GM12892 (cell line): ENCODE results near the gene DAO.

Experiments used
- POLR2A ChIP-seq: IDR thresholded peaks from 2 replicates; pipeline ENCODE4 v1.6.1; 2011; ENCODE audit warnings: low read depth, low read length, control low read depth
- POLR2AphosphoS5 ChIP-seq: IDR thresholded peaks from 2 replicates; pipeline ENCODE4 v1.6.1; 2011; ENCODE audit warnings: low read depth, low read length, control low read depth
- TAF1 ChIP-seq: IDR thresholded peaks from 2 replicates; pipeline ENCODE4 v1.6.1; 2011; ENCODE audit warnings: low read depth, mild to moderate bottlenecking, control low read depth, low read length, borderline replicate concordance

DNA sequence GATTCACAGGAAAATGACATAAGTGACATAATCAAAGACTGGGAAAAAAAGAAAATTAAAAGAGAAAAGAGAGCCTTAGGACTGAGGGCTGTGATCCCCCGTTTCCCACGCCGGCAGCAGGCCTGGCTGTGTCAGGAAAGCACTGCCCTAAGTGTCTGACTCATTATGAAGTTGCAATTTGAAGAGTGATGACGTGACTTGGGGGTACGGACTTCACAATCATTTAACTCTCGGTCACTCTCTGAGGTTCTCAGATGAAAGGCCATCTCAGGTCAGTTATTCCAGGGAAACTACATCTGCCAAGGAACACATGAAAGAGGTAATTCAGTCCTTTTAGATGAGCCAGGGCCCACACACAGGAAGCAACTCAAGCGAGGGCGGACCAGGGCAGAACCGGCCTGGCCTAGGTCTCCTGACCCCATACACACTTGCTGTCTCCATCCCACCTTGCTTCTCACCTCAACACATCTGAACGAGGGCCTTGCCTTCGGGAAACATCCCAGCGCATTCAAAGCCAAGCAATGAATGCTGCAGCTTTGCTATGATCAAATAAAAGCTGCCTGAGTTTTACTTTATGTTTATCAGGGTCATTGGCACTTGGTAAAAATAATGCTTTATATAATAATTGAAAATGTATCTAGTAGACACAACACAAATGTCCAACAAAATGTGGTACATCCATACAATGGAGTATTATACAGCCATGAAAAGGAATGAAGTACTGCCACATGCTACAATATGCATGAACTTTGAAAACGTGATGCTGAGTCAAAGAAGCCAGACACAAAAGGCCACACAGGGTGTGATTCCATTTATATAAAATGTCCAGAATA, 25.2 kb upstream of the DAO start:
- TF ChIP-seq POLR2AphosphoS5 (no peak), POLR2A (no peak), TAF1 (no peak)
